Putamen (tissue), 1 donor: Measurements from ENCODE around the gene CIAO2B.
A peak's percentile ranks its signal among the peaks of the same experiment; 100 is the strongest.
"Not testable (repeated sequence)": the region's sequence is repeated elsewhere in the genome, so short reads cannot be mapped to it uniquely, and the experiment has no call there.

Experiments used
- DNase-seq: peaks from one replicate; pipeline ENCODE4 v3.0.0-alpha.2; 2016; ENCODE audit warnings: low spot score

CIAO2B gene

DNA sequence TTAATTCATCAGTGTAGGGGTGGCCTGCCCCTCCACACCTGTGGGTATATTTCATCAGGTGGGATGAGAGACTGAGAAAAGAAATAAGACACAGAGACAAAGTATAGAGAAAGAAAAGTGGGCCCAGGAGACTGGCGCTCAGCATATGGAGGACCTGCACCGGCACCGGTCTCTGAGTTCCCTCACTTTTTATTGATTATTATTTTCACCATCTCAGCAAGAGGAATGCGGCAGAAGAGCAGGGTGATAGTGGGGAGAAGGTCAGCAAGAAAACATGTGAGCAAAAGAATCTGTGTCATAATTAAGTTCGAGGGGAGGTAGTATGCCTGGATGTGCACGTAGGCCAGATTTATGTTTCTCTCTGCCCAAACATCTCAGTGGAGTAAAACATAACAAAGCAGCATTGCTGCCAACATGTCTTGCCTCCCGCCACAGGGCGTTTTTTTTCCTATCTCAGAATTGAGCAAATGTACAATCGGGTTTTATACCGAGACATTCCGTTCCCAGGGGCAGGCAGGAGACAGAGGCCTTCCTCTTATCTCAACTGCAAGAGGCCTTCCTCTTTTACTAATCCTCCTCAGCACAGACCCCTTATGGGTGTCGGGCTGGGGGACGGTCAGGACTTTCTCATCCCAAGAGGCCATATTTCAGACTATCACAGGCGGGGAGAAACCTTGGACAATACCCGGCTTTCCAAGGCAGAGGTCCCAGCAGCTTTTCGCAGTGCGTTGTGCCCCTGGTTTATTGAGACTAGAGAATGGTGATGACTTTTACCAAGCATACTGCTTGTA, 21.4 kb upstream of the CIAO2B start:
- DNase-seq: not testable (repeated sequence)

GRCh38 chr16:66954097-66954659, 20.0 kb upstream of the CIAO2B start:
- DNase-seq: peak; percentile 56

DNA sequence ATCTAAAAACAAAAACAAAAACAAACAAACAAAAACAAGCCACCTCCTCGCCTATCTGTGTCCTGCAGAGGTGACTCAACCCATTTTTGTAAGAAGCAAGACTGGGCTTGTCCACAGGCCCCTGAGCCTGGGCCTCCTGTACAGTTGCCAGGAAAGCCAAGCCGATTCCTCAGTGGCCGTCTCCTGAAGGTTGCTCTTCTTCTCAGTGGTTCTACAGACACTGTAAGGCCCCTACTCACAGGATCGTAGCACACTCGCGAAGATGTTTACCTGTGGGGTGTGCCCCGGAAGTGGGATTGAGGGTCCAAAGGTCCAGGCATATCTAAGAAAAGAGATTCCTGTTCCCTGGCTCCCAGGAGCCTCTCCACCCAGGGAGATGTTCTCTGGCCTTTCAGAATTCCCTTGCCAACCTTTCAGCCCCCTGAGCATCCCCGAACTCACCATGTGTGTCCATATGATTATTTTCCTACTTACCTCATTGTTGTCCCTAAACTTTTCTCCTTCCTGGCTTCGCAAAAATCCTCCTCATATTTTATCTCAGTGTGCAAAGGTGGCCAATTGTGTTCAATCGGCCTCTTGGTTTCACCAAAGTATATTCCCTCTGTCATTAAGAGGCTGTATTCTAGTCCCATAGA, 19.4 kb upstream of the CIAO2B start:
- DNase-seq: no peak

DNA sequence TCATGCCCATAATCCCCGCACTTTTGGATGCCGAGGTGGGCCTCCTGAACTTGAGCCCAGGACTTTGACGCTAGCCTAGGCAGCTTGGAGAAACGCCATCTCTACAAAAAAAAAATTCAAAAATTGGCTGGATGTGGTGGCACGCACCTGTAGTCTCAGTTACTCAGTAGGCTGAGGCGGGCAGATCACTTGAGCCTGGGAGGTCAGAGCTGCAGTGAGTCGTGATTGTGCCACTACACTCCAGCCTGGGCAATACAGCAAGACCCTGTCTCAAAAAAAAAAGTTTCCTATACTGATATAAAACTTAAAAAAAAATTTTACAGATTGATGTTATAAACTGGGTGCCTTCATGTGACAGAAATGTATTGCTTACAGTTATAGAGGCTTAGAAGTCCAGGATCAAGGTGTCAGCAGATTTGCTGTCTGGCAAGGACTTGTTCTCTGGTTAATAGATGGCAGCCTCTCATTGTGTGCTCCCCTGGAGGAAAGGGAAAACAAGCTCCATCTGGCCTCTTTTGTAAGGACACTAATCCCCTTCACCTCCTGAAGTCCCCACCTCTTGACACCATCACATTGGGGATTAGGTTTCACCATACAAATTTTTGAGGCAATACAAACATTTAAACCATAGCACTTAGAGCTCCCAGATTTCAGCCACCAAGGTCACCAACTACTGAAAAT, 18.4 kb upstream of the CIAO2B start:
- no peak for DNase-seq

- DNase-seq: no peak
Observed at GRCh38 chr16:66950971-66951790, 17.0 kb upstream of the CIAO2B start.

DNA sequence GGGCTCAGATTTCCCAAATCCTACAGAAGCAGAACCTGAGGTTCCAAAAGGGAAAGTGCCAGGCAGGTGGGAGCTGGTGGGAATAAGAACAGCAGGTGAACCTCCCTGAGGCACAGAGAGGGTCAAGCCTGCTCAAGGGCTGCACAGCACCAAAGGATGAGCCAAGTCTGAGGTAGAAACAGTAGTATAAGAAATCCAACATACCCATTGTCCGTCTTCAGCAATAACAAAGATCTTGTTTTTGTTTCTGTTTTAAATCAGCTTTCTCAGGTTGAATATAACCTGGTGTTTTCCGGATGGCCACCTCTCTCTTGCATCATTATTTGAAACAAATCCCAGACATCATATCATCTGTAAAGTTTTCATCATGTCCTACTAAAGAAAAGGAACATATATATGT, 16.2 kb upstream of the CIAO2B start:
- no peak for DNase-seq

DNA sequence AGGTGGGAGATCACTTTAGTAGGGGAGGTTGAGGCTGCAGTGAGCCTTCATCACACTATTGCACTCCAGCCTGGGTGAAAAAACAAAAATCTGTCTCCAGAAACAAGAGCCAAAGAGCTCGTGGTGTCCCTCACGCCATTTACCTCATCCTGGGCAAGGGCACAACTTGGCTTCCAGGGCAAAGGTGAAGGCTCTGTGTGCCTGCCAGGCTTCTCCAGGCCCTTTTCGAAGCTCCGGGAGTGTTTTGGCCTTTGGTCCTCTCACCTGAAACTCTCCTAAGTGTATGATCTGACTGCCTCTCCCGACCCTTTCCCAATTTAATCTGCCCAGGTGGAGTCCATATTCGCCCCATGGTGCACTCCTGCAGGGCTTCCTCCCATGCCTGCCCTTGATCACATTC, 15.3 kb upstream of the CIAO2B start:
- DNase-seq: no peak

- no peak for DNase-seq
Observed at GRCh38 chr16:66948837-66949225, 14.6 kb upstream of the CIAO2B start.

DNA sequence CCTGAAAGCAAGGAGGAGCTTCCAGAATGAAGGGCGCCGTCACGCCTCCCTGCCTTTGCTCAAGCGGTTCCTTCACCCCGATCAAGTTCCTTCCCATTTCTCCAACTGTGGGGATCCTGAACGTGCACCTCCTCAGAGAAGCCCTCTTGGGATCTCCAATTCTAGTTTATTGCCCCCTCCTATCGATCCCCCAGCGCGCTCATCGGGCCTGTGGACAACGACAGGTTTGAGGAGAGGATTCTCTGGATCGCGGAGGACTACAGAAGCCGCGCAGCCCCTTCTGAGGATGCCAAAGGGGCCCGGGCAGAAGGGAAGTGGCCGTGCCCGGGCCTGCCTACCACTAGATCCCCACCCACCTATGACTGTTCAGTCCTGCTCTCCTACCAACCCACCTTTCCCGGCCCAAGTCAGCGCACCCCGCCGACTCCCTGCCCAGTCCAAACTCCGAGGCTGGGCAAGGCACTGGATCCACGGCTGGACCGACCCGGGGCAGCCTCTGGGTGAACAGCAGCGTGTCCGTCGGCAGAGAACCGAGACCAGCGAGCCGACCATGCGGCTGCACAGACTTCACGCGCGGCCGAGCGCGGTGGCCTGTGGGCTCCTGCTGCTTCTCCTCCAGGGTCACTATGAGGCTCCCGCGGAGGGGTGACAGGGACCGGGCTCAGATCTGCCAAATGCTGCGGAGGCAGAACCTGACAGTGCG, 14.1 kb upstream of the CIAO2B start:
- DNase-seq: no peak

DNA sequence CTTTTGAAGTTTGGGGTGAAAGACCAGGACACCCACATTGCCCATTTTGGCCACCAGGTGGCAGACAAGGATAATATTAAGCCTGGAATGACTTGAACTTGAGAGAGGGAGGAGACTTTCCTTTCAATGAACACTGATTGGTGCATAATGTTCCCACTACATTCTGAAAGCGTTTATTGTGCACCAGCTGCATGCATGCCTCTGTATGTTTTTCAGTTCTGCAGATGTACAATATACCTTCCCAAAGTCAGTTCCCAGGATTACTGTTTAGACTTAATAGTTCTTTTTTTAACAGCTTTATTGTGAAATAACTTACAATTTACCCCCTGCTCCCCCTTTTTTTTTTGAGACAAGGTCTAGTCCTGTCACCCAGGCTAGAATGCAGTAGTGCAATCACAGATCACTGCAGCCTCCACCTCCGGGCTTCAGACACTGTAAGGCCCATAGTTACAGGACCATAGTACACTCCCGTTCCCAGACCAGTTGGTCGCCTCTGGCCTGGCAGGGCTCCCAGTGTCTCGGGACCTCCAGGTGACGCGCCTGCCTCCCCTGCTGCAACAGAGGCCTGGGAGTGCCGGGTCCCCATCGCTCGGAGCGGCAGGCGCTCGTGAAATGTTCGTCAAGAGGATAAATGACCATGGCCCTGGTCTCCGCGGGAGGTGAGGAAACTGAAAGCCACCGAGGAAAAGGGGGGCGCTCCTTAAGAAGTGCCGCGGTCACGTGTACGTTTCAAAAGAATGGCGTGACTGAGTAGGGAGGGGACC, 13.3 kb upstream of the CIAO2B start:
- peak; percentile 75 for DNase-seq

GRCh38 chr16:66946974-66947301, 12.7 kb upstream of the CIAO2B start:
- no peak for DNase-seq

DNA sequence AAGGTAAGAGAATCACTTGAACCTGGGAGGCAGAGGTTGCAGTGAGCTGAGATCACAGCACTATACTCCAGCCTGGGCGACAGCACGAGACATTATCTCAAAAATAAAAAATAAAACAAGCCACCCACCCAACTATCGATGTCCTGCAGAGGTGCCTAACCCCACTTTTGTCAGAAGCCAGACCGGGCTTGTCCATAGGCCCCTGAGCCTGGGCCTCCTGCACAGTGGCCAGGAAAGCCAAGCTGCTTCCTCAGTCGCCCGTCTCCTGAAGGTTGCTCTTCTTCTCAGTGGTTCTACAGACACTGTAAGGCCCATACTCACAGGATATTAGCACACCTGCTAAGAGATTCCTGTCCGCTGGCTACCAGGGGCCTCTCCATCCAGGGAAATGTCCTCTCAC, 12.3 kb upstream of the CIAO2B start:
- DNase-seq: no peak

DNA sequence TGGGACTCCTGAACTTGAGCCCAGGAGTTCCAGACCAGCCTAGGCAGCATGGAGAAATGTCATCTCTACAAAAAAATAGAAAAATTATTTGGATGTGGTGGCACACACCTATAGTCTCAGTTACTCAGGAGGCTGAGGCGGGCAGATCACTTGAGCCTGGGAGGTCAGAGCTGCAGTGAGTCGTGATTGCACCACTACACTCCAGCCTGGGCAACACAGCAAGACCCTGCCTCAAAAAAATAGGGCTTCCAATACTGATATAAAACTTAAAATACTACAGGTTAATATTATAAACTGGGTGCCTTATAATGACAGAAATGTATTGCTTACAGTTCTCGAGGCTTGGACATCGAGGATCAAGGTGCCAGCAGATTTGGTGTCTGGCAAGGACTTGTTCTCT, 11.7 kb upstream of the CIAO2B start:
- DNase-seq: no peak

- not testable (repeated sequence) for DNase-seq
Observed at GRCh38 chr16:66944971-66945370, 10.8 kb upstream of the CIAO2B start.

GRCh38 chr16:66944054-66944441, 9.8 kb upstream of the CIAO2B start:
- no peak for DNase-seq

DNA sequence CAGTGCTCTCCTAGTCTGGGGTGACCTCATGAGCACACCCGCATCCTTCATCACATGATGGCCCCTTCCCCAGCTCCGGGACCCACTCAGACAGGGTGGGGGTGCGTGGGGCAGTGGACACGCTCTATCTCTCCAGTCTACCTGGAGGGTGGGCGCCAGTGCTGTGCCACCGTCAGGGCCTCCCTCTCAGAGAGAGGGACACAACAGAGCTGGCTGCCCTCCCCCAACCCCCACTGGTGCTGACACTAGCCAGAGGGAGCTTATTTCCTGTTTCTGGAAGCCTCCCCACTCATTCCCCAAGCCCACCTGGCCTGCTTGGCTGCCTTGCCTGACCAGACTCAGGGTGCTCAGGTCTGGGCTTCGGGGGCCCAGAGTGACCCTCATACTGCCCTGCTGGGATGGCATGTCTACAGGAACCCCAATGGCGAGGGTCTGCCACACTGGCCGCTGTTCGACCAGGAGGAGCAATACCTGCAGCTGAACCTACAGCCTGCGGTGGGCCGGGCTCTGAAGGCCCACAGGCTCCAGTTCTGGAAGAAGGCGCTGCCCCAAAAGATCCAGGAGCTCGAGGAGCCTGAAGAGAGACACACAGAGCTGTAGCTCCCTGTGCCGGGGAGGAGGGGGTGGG, 9.3 kb upstream of the CIAO2B start:
- no peak for DNase-seq

- no peak for DNase-seq
Observed at GRCh38 chr16:66942981-66943380, 8.8 kb upstream of the CIAO2B start.

DNA sequence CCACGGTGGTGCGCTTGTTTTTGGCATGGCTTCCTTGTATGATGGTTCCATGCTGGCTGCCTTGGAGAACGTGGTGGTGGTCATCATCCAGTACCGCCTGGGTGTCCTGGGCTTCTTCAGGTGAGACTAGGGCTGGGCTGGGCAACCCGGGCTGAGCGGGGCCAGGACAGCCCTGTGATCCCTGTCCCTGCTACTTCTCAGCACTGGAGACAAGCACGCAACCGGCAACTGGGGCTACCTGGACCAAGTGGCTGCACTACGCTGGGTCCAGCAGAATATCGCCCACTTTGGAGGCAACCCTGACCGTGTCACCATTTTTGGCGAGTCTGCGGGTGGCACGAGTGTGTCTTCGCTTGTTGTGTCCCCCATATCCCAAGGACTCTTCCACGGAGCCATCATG, 6.0 kb upstream of the CIAO2B start:
- no peak for DNase-seq

DNA sequence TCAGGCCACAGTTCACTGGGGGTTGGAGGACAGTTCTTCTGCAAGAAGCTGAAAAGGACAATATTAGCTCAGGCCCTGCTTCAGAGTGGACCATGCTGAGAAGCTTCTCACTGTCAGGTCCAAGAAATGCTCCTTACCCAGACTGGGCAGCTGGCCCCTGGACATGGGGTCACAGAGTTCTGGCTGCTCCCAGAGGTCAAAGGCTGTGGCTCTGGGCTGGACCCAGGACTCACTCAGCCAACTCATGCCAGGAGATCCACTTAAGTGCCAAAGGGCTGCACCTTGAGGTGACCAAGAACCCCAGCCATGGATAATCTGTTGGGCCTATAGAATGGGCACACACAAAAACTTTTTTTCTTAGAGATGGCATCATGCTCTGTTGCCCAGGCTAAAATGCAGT, 5.2 kb upstream of the CIAO2B start:
- DNase-seq: no peak

GRCh38 chr16:66937725-66938337, 3.6 kb upstream of the CIAO2B start:
- DNase-seq: no peak
